Memory B cell (primary cell): ENCODE data around the gene AKAP11.

Experiments
- ATAC-seq: fragments of 150-1000 bp; cut with Tn5 transposase; 2 replicates; pipeline ENCODE4 v1.10.0; 2021; ENCODE audit warnings: low read depth, mild to moderate bottlenecking, moderate library complexity
- DNase-seq, 2 donors: peaks; one replicate each; pipeline ENCODE4 v3.0.0; 2022; ENCODE audit warnings: low spot score in 2 of 2
- H3K27ac Mint-ChIP-seq: one replicate; pipeline ENCODE4 v1.8.0; 2022; ENCODE audit warnings: mild to moderate bottlenecking, moderate library complexity, mixed read lengths
- H3K27me3 Mint-ChIP-seq: one replicate; pipeline ENCODE4 v1.8.0; 2022; ENCODE audit warnings: mixed read lengths
- H3K36me3 Mint-ChIP-seq: one replicate; pipeline ENCODE4 v1.8.0; 2022; ENCODE audit warnings: mild to moderate bottlenecking, mixed read lengths
- H3K4me1 Mint-ChIP-seq: one replicate; pipeline ENCODE4 v1.8.0; 2022; ENCODE audit warnings: mixed read lengths
- H3K4me3 Mint-ChIP-seq: one replicate; pipeline ENCODE4 v1.8.0; 2022; ENCODE audit warnings: mild to moderate bottlenecking, moderate library complexity, mixed read lengths
- H3K9me3 Mint-ChIP-seq: one replicate; pipeline ENCODE4 v1.8.0; 2022; ENCODE audit warnings: mixed read lengths

Gene AKAP11

GRCh38 chr13:42333613-42334328 is 61.8 kb downstream of the AKAP11 start:
- H3K4me3 Mint-ChIP-seq, result no peak overlapping the region
- no peaks in the 10 kb centered on the region for H3K9me3 Mint-ChIP-seq
- ATAC-seq (peak; percentile 84), DNase-seq (peak in 1 of 2 donors; percentile 10)
- peaks cover 3% of the 10 kb centered on the region for H3K36me3 Mint-ChIP-seq
- H3K27me3 Mint-ChIP-seq, result no peaks in the 10 kb centered on the region
- H3K4me1 Mint-ChIP-seq, result peaks cover 16% of the 10 kb centered on the region
- peak overlapping the region; percentile 36 for H3K27ac Mint-ChIP-seq

- H3K4me1 Mint-ChIP-seq, result peaks cover 14% of the 10 kb centered on the region
- ATAC-seq, result peak; percentile 56
- peaks cover 3% of the 10 kb centered on the region for H3K36me3 Mint-ChIP-seq
- no peak for DNase-seq
- H3K9me3 Mint-ChIP-seq, result no peaks in the 10 kb centered on the region
- no peak overlapping the region for H3K4me3 Mint-ChIP-seq
- H3K27me3 Mint-ChIP-seq, result no peaks in the 10 kb centered on the region
- H3K27ac Mint-ChIP-seq, result peak overlapping the region; percentile 36
These were observed 62.4 kb downstream of the AKAP11 start for GRCh38 chr13:42334329-42334706.

- H3K27ac Mint-ChIP-seq, result no peak overlapping the region
- H3K4me1 Mint-ChIP-seq, result peaks cover 9% of the 10 kb centered on the region
- H3K4me3 Mint-ChIP-seq, result no peak overlapping the region
- no peak for DNase-seq
- H3K27me3 Mint-ChIP-seq, result no peaks in the 10 kb centered on the region
- no peak for ATAC-seq
- H3K9me3 Mint-ChIP-seq, result no peaks in the 10 kb centered on the region
- no peaks in the 10 kb centered on the region for H3K36me3 Mint-ChIP-seq
These were observed 66.1 kb downstream of the AKAP11 start for GRCh38 chr13:42337808-42338600.

GRCh38 chr13:42345367-42345766 is 73.4 kb downstream of the AKAP11 start:
- H3K27ac Mint-ChIP-seq, result no peak overlapping the region
- no peaks in the 10 kb centered on the region for H3K36me3 Mint-ChIP-seq
- ATAC-seq (no peak), DNase-seq (no peak)
- H3K9me3 Mint-ChIP-seq, result no peaks in the 10 kb centered on the region
- no peak overlapping the region for H3K4me3 Mint-ChIP-seq
- H3K27me3 Mint-ChIP-seq, result no peaks in the 10 kb centered on the region
- H3K4me1 Mint-ChIP-seq, result no peaks in the 10 kb centered on the region

GRCh38 chr13:42348576-42348975 is 76.6 kb downstream of the AKAP11 start:
- H3K36me3 Mint-ChIP-seq, result no peaks in the 10 kb centered on the region
- H3K27ac Mint-ChIP-seq, result no peak overlapping the region
- no peaks in the 10 kb centered on the region for H3K27me3 Mint-ChIP-seq
- no peaks in the 10 kb centered on the region for H3K4me1 Mint-ChIP-seq
- no peak for ATAC-seq
- no peaks in the 10 kb centered on the region for H3K9me3 Mint-ChIP-seq
- no peak overlapping the region for H3K4me3 Mint-ChIP-seq
- DNase-seq, result no peak

- ATAC-seq (no peak), DNase-seq (no peak)
- Mint-ChIP-seq H3K36me3 (no peaks in the 10 kb centered on the region), H3K27ac (no peak overlapping the region), H3K4me3 (no peak overlapping the region), H3K27me3 (no peaks in the 10 kb centered on the region), H3K9me3 (no peaks in the 10 kb centered on the region), H3K4me1 (peaks cover 8% of the 10 kb centered on the region)
These were observed 78.2 kb downstream of the AKAP11 start for GRCh38 chr13:42350141-42350540.

- ATAC-seq (peak; percentile 92), DNase-seq (peak in 1 of 2 donors; percentile 18)
- no peaks in the 10 kb centered on the region for H3K27me3 Mint-ChIP-seq
- peaks cover 10% of the 10 kb centered on the region for H3K4me1 Mint-ChIP-seq
- no peak overlapping the region for H3K4me3 Mint-ChIP-seq
- H3K36me3 Mint-ChIP-seq, result no peaks in the 10 kb centered on the region
- no peaks in the 10 kb centered on the region for H3K9me3 Mint-ChIP-seq
- H3K27ac Mint-ChIP-seq, result no peak overlapping the region
These were observed 82.5 kb downstream of the AKAP11 start for GRCh38 chr13:42354241-42355091.

GRCh38 chr13:42355092-42355485 is 83.1 kb downstream of the AKAP11 start:
- Mint-ChIP-seq H3K36me3 (no peaks in the 10 kb centered on the region), H3K27me3 (no peaks in the 10 kb centered on the region), H3K27ac (no peak overlapping the region), H3K4me3 (no peak overlapping the region), H3K4me1 (peaks cover 10% of the 10 kb centered on the region), H3K9me3 (no peaks in the 10 kb centered on the region)
- ATAC-seq (no peak), DNase-seq (no peak)

GRCh38 chr13:42355491-42356183 is 83.7 kb downstream of the AKAP11 start:
- H3K4me3 Mint-ChIP-seq, result no peak overlapping the region

GRCh38 chr13:42356184-42356575 is 84.2 kb downstream of the AKAP11 start:
- no peak for DNase-seq
- peaks cover 10% of the 10 kb centered on the region for H3K4me1 Mint-ChIP-seq
- H3K36me3 Mint-ChIP-seq, result no peaks in the 10 kb centered on the region
- H3K27me3 Mint-ChIP-seq, result no peaks in the 10 kb centered on the region
- ATAC-seq, result no peak
- no peak overlapping the region for H3K4me3 Mint-ChIP-seq
- H3K9me3 Mint-ChIP-seq, result no peaks in the 10 kb centered on the region
- H3K27ac Mint-ChIP-seq, result no peak overlapping the region

More at GRCh38 chr13:42355491-42356183, 83.7 kb downstream of the AKAP11 start:
- Mint-ChIP-seq H3K4me1 (peaks cover 10% of the 10 kb centered on the region), H3K9me3 (no peaks in the 10 kb centered on the region), H3K27me3 (no peaks in the 10 kb centered on the region), H3K36me3 (no peaks in the 10 kb centered on the region), H3K27ac (no peak overlapping the region)
- DNase-seq (no peak), ATAC-seq (no peak)

GRCh38 chr13:42360046-42360574 is 88.2 kb downstream of the AKAP11 start:
- H3K4me1 Mint-ChIP-seq, result peaks cover 5% of the 10 kb centered on the region
- H3K36me3 Mint-ChIP-seq, result no peaks in the 10 kb centered on the region
- no peaks in the 10 kb centered on the region for H3K27me3 Mint-ChIP-seq
- H3K4me3 Mint-ChIP-seq, result no peak overlapping the region
- no peak for ATAC-seq
- DNase-seq, result no peak
- H3K9me3 Mint-ChIP-seq, result no peaks in the 10 kb centered on the region
- H3K27ac Mint-ChIP-seq, result no peak overlapping the region

- H3K4me1 Mint-ChIP-seq, result peaks cover 4% of the 10 kb centered on the region
- ATAC-seq (no peak), DNase-seq (no peak)
- no peaks in the 10 kb centered on the region for H3K27me3 Mint-ChIP-seq
- no peaks in the 10 kb centered on the region for H3K9me3 Mint-ChIP-seq
- H3K27ac Mint-ChIP-seq, result no peak overlapping the region
- H3K36me3 Mint-ChIP-seq, result no peaks in the 10 kb centered on the region
- no peak overlapping the region for H3K4me3 Mint-ChIP-seq
These were observed 89.7 kb downstream of the AKAP11 start for GRCh38 chr13:42361701-42362100.

GRCh38 chr13:42363941-42364612 is 92.1 kb downstream of the AKAP11 start:
- H3K9me3 Mint-ChIP-seq, result no peaks in the 10 kb centered on the region
- DNase-seq, result no peak
- no peak overlapping the region for H3K4me3 Mint-ChIP-seq
- ATAC-seq, result no peak
- H3K27me3 Mint-ChIP-seq, result no peaks in the 10 kb centered on the region
- no peak overlapping the region for H3K27ac Mint-ChIP-seq
- no peaks in the 10 kb centered on the region for H3K36me3 Mint-ChIP-seq
- H3K4me1 Mint-ChIP-seq, result peaks cover 7% of the 10 kb centered on the region
